Lung microvascular endothelial cell (primary cell): ENCODE results near the gene EIF5A. TPM values are rescaled to one million over a fixed set of nuclear protein-coding genes. Genes with fewer than 3 reads are reported as not detected.

Source experiments
- DNase-seq, 2 donors: peaks; one replicate each; pipeline versions ENCODE4 v3.0.0 to v3.0.0-alpha.2; 2010; ENCODE audit warnings: low read depth in 2 of 2
- total RNA-seq: library from RNA; depleted of rRNA; stranded (reverse); fragments of >200 nt; gene quantifications from 2 replicates; pipeline ENCODE4 v1.2.1, GENCODE V29; 2014

EIF5A gene
- total RNA-seq, 1 donor from 2014 or later, result 385 TPM

DNA sequence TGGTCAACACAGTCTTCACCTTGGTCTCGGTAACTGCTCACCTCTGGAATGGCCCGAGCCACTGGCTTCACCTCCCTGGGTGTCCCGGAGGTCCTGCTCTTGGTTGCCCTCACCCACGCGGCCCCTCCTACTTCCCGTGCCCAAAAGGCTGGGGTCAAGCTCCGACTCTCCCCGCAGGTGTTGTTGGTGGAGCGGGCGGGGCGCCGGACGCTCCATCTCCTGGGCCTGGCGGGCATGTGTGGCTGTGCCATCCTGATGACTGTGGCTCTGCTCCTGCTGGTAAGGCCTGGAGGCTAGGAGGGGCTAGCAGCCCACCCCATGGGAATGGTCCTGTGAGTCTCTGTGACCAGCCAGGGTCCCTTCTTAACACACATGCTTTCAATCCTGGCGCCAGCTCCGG lies 22.5 kb upstream of the EIF5A start:
- no peak for DNase-seq

DNA sequence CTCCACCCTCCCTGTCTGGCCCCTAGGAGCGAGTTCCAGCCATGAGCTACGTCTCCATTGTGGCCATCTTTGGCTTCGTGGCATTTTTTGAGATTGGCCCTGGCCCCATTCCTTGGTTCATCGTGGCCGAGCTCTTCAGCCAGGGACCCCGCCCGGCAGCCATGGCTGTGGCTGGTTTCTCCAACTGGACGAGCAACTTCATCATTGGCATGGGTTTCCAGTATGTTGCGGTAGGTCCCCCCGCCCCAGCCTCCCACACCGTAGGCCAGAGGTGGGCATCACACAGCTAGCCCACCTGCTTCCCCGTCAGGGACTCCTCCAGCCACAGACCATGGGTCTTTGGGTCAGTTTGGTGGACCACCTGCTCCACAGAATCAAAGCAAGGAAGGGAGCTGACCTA lies 21.7 kb upstream of the EIF5A start:
- no peak for DNase-seq

GRCh38 chr17:7289256-7290032 lies 18.0 kb upstream of the EIF5A start:
- DNase-seq, result no peak

GRCh38 chr17:7290166-7290565 lies 17.3 kb upstream of the EIF5A start:
- no peak for DNase-seq

DNA sequence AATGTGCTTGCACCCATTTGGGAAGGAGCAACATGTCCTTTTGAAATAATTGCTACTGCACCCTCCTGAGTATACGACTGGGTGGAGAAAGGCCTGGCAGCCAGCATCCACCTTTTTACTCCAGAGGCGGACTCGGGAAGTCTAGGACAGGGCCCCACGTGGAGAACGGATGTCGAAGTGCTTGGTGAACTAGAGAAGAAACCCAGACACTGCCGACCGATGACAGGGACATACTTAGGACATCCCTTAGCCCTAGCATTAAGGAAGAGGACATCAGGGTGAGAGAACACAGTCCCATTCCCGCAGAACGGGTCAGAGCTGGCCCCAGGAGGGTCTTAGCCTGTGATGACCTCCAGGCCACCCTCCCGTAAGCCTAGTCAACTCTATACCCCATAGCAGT lies 16.7 kb upstream of the EIF5A start:
- DNase-seq, result no peak

DNA sequence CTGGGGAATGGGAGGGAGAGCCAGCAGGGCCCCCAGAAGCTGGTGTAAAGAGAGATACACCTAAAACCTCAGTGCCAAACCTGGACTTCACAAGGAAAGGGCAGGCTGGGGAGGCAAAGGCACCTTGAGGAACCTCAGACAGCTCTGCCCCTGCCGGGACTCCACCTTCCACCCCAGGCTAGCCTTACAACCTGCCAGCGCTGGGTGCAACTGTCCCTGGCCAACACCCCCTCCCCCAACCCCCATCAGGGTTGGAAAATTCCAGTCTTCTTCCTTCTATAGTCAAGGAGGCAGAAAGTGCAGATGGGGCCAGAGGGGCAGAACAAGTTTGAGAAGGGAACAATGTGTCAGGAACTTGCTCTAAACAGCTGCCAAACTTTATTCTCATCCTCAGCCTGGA lies 15.2 kb upstream of the EIF5A start:
- DNase-seq, result no peak

- DNase-seq, result no peak
Observed at GRCh38 chr17:7292729-7293128, 14.7 kb upstream of the EIF5A start.

DNA sequence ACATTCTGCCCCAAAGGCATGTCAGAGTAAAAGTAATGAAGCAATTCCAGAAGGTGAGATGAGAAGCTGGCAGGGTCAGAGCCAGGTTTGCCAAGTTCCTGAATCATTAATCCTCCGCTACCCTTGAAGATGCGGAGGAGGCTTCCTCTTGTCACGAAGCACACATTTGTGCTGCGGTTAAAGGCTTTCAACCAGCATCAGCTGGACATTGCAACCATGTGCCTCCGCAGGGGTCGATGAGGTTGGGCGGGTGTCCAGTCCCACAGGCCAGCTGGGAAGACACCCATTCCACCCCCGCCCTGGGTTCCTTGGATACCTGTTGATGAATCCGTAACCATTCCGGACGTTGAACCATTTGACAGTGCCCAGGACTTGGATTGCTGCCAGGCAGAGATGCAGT lies 14.3 kb upstream of the EIF5A start:
- no peak for DNase-seq

DNA sequence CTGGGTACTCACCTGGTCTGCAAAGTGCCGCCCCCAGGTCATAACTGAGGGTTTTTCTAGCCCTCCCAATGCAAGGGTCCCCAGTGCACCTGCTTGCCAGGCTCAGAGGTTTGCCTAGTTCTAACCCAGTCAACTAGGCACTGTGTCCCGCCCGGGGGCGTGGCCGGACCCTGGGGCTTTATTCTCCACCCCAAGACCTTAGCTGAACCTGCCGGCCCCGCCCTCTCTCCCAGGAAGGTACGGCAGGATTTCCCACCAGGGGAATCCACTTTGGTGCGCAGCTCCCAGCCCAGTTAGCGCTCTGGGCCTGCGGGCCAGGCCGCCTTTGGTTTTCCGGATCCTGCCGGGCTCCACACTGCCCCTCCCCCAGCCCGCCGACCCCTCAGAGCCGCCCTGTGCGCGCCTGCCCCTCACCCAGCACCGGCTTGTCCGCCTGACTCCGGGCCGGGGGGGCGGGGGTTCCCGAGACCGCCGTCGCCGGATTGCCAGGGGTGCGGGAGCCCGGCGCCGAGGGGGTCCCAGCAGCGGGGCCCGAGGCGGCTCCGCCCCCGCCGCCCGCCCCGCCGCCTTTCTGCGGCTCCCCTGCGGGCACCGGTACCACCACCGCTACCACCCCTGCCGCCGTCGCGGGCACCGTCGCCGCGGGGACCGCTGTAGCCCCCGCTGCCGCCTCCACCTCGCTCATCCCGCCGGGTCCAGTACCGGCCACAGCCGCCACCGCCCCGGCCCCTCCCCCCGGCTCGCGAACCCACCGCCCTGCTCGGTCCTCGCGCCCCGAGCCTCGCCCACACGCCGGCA lies 13.4 kb upstream of the EIF5A start:
- no peak for DNase-seq

DNA sequence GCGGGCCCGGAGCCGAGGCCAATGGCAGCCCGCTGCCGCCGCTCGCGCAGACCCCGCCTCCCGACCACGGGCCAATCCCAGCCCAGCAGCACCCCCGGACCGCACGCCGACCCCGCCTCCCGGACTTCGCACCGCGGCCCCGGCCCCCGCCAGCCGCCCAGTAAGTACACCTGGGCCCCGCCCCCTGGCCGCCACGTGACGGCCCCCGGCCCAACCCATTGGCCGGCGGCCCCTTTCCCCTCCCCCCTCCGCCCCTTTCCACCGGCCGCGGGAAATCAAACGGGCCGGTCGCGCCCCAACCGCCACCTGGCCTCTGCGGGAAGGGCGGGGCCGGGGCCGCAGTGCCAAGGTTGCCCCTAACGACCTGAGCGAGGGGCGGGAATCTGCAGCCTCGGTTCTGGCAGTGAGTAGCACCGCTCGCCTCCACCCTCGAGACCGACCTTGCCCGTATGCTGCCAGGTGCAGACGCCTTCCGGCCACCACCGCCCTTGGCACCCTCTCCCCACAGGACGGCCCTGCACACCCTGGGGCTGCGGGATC lies 12.7 kb upstream of the EIF5A start, which contains the start of gene YBX2:
Gene YBX2 (minus strand): TSS at position 26 of the 540 bp plus-strand sequence. CDS start 139 bp downstream, outside the sequence.
- DNase-seq, result peak in 1 of 2 donors; percentile 56

- DNase-seq, result no peak
Observed at GRCh38 chr17:7295230-7296180, 11.9 kb upstream of the EIF5A start.

- peak; percentile 81 to 83 for DNase-seq
Observed at GRCh38 chr17:7296189-7296861, 11.1 kb upstream of the EIF5A start.

DNA sequence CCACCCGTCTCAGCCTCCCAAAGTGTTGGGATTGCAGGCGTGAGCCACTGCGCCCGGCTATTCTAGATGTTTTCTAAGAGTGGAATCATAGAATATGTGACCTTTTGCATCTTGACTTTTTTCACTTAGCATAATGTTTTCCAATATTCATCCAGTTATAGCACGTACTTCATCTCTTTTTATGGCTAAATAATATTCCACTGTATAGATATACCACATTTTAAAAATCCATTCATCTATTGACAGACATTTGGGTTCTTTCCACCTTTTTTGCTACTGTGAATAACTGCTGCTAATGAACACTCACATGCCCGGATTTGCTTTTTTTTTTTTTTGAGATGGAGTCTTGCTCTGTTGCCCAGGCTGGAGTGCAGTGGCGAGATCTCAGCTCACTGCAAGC lies 3.2 kb upstream of the EIF5A start:
- DNase-seq, result no peak

DNA sequence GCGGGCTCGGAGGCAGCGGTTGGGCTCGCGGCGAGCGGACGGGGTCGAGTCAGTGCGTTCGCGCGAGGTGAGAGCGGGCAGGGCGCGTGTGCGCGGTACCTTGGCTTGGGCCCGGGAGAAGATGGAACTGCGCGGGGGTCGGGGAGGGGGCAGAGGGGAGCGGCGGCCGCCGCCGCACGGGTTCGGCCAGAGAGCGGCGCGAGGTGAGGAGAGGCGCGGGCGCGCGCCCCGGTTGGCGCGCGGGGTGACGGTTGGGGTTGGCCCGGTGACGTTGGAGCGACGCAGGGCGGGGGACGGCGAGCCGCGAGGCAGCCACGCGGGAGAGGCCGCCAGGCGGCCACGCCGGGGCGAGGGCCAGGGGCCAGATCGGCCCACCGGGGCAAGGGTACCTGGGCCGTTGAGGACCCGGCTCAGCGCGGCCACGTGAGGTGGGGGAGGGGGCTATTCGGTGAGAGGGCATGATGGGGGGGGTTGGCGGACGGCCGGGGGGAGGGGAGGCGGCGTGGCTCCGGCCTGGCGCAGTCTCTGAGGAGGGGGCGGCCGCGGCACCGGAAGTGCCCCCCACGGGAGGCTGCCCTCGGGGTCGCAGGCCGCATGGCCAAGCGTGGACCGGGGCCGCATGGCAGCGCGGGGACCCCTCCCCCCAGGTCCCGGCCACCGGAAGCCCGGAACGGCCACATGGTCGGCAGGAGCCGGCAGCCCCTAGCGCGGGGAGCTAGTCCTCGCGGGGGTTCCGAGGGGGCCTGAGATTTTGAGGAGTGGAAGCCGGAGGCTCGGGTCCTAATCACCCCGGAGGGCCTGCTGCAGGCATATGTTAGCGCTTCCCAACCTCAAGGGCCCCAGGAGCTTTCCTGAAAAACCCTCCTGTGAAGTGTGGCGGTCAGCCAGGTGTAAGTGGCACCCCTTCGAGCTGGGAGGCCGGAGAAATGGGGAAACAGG lies 527 bp downstream of the EIF5A start:
- DNase-seq, result peak; percentile 48 to 55

DNA sequence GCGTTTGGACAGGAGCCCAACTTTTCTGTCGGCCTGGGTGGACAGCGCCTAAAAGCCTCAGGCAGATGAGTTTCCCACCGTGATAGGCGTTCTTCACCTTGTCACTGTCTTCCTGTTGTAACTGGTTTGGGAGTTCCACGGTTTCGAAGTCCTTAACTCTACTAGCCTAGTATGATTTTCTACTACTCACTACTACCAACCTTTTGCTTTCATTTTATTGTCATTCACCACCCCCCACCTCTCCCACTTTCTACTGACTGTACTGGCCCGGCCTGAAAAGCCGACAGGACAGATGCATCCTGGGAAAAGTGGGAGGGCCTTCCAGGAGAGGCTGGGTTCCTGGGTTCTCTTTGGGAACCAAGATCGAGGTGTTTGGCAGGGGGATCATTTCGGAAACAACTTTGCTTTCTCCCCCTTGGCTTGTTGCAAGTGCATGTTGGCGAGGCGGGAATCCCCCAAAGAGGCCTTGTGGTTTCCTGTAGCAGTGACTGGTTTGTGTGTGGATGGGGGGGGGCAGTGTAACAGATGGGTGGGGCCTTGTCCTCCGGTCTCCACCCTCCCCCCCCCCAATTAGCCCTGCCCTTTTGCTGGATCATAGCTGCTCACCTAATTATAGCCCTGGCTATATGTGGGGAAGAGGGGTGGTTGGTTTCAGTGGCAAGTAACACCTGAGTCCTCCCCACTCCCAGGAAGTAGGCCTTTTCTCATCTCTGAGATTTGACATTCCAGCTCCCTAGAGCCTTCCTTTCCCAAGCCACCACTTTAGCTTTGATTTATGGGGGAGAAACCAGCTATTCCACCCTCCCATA lies 1.4 kb downstream of the EIF5A start:
- DNase-seq, result peak; percentile 83 to 86

DNA sequence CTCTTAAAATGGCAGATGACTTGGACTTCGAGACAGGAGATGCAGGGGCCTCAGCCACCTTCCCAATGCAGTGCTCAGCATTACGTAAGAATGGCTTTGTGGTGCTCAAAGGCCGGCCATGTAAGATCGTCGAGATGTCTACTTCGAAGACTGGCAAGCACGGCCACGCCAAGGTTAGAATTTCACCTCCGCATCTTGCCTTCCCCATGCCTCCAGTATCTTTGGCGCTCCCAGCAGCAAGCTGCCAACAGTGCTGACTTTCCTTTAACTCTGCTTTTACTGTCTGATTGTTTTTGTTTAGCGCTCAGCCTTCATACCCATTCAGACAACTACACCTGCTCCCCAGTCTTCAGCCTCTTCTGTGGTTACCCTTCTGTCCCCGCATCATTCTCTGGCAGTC lies 2.2 kb downstream of the EIF5A start:
- no peak for DNase-seq

- no peak for DNase-seq
Observed at GRCh38 chr17:7311110-7311705, 3.8 kb downstream of the EIF5A start.

DNA sequence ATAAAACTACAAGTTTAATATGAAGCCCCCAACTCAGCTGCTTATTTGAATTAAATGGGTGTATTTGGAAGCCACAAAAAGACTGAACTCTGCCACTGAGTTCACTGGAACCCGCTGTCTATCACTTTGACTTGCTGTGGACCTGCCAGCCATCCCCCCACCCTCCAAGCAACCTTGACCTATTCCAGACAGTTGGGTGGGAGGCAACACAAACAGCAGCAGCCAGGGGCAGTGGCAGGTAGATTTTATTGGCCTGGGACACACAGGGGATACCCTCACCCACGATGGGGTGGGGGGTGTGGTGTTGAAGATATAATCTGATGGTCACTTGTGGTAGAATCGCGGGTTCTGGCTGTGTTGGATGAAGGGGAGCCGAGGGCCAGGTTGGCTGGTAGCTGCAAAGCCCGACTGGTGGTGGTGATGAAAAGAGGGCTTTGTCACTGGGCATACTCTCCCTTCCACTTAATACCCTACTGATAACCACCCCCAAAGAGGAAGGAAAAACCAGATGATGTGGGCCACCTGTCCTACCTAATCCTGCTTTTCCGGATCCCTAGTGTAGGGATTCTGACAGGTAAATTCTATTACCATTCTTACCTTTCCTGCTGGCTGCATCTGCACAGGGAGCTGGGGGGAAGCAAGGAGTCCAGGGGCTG lies 5.1 kb downstream of the EIF5A start:
- DNase-seq, result no peak
